ENCODE data around the gene BUB3. TPM values are rescaled to one million over a fixed set of nuclear protein-coding genes. Genes with fewer than 3 reads are reported as not detected.
A peak's percentile ranks its signal among the peaks of the same experiment; 100 is the strongest.

The BUB3 gene
- total RNA-seq (81.5 and 147 TPM in 2 replicates), polyA plus RNA-seq (88.8 and 144 TPM in 2 replicates)

DNA sequence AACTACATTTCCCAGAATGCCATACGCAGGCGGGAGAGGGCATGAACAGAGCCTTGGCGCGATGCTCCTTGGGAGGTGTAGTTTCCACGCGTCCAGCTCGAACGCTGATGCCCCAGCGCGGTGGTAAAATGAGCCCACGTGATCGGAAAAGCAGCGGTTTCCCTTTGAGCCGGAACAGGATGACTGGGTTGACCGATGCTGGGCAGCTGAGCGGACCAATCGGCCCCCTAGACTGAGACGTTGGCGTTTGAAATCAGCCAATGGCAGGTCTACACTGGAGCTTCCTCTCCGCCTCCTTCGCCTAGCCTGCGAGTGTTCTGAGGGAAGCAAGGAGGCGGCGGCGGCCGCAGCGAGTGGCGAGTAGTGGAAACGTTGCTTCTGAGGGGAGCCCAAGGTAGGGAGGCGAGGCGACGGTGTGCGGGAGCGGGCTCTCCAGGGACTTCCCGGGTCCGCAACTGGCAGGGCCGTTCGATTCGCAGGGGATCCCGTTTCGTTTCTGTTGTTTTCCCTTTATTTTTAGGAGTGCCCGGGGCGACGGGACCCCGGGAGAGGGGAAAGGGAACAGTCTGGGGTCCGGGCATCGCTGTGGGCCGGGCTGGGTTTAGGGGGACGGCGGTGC, at the start of gene BUB3:
TSS of gene BUB3 (plus strand) at position 311 of the 619 bp plus-strand sequence. CDS start 516 bp downstream, outside the sequence.
- H3K27ac ChIP-seq = peak within 1 kb of the TSS; percentile 84
- H3K4me3 ChIP-seq = peak within 1 kb of the TSS; percentile 99
- H3K9me3 ChIP-seq (ENCODE audit: low read depth) = no peaks in the 10 kb centered on the region
- peaks cover 26% of the 10 kb centered on the region for H3K36me3 ChIP-seq
- peaks cover 11% of the 10 kb centered on the region for H3K4me1 ChIP-seq (ENCODE audit: low read depth)
- peak; percentile 100 for DNase-seq (ENCODE audit: low read depth in 1 of 2, low spot score in 1 of 2)
- no peak for TF ChIP-seq CTCF (IDR thresholded peaks at IDR 0.05; ENCODE audit: low read depth, low read length)
- H3K27me3 ChIP-seq = peaks cover 44% of the 10 kb centered on the region

GRCh38 chr10:123109466-123109865, 44.7 kb upstream of the BUB3 start:
- no peaks in the 10 kb centered on the region for H3K36me3 ChIP-seq
- TF ChIP-seq CTCF (IDR thresholded peaks at IDR 0.05; ENCODE audit: low read depth, low read length) = no peak
- H3K27me3 ChIP-seq = no peaks in the 10 kb centered on the region
- no peak for DNase-seq (ENCODE audit: low read depth in 1 of 2, low spot score in 1 of 2)
- no peaks in the 10 kb centered on the region for H3K9me3 ChIP-seq (ENCODE audit: low read depth)
- H3K4me1 ChIP-seq (ENCODE audit: low read depth) = no peaks in the 10 kb centered on the region
- no peak overlapping the region for H3K4me3 ChIP-seq
- H3K27ac ChIP-seq = no peak overlapping the region

GRCh38 chr10:123117644-123118417, 36.4 kb upstream of the BUB3 start:
- Histone ChIP-seq H3K27ac (no peak overlapping the region), H3K27me3 (peaks cover 27% of the 10 kb centered on the region), H3K4me3 (no peak overlapping the region), H3K36me3 (no peaks in the 10 kb centered on the region), H3K9me3 (ENCODE audit: low read depth) (no peaks in the 10 kb centered on the region), H3K4me1 (ENCODE audit: low read depth) (no peaks in the 10 kb centered on the region)
- TF ChIP-seq CTCF (IDR thresholded peaks at IDR 0.05; ENCODE audit: low read depth, low read length) = no peak
- DNase-seq (ENCODE audit: low read depth in 1 of 2, low spot score in 1 of 2) = peak in 1 of 2 donors; percentile 20

- Histone ChIP-seq H3K4me3 (no peak overlapping the region), H3K36me3 (no peaks in the 10 kb centered on the region), H3K9me3 (ENCODE audit: low read depth) (no peaks in the 10 kb centered on the region), H3K4me1 (ENCODE audit: low read depth) (no peaks in the 10 kb centered on the region), H3K27ac (no peak overlapping the region), H3K27me3 (peaks cover 27% of the 10 kb centered on the region)
- DNase-seq (ENCODE audit: low read depth in 1 of 2, low spot score in 1 of 2) = peak in 1 of 2 donors; percentile 14
- TF ChIP-seq CTCF (IDR thresholded peaks at IDR 0.05; ENCODE audit: low read depth, low read length) = no peak
Observed at GRCh38 chr10:123119081-123119480, 35.1 kb upstream of the BUB3 start.

- H3K4me1 ChIP-seq (ENCODE audit: low read depth) = no peaks in the 10 kb centered on the region
- no peak for DNase-seq (ENCODE audit: low read depth in 1 of 2, low spot score in 1 of 2)
- no peaks in the 10 kb centered on the region for H3K36me3 ChIP-seq
- H3K27me3 ChIP-seq = peaks cover 61% of the 10 kb centered on the region
- no peaks in the 10 kb centered on the region for H3K9me3 ChIP-seq (ENCODE audit: low read depth)
- no peak for TF ChIP-seq CTCF (IDR thresholded peaks at IDR 0.05; ENCODE audit: low read depth, low read length)
- no peak overlapping the region for H3K27ac ChIP-seq
- H3K4me3 ChIP-seq = no peak overlapping the region
Observed at GRCh38 chr10:123126246-123126645, 28.0 kb upstream of the BUB3 start.
